ENCODE measurements around the gene TMEM235.

The TMEM235 gene

DNA sequence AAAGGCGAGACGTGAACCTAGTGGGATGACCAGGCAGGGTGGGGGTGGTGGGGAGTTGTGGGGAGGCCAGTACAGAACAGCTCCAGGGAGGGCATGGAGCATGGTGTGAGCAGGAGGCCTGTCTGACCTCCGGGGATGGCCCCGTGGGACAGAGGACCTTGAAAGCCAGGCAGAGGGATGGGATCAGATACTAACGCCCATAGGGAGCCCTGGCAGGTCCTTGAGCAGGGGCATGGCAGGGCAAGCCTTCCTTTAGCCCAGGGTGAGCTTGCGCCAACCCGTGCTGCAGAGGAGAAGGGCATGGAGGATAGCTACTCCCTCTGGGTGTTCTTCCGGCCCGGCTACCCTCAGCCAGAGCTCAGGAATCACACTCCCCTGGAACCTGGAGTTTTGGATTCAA, 35.3 kb downstream of the TMEM235 start:
- ChIA-PET CTCF (no interaction called here), POLR2A (interaction anchor here (1.2 kb wide), 1 partner anchor 16 kb away, joined by 3 read pairs; no protein-coding TSS in a partner anchor)
- Histone ChIP-seq H3K4me1 (ENCODE audit: control insufficient read depth, insufficient read depth, low read length) (peaks cover 8% of the 10 kb centered on the region; the same call in 1 of the 2 replicates), H3K27ac (ENCODE audit: extremely low read depth, low read depth, low read length) (no peak overlapping the region), H3K9me3 (ENCODE audit: control insufficient read depth, insufficient read depth, low read depth, low read length) (no peaks in the 10 kb centered on the region), H3K4me3 (ENCODE audit: low read depth, low read length) (no peak overlapping the region), H3K36me3 (ENCODE audit: control insufficient read depth in 2 of 2, insufficient read depth in 1 of 2, low read length in 2 of 2) (no peaks in the 10 kb centered on the region)
- TF ChIP-seq ZNF184 (tag by site-specific recombination; IDR thresholded peaks at IDR 0.05) (no peak), GLIS1 (tag by site-specific recombination; IDR thresholded peaks at IDR 0.05) (no peak), ZXDB (tag by site-specific recombination; IDR thresholded peaks at IDR 0.05) (no peak), ZNF16 (tag by site-specific recombination; IDR thresholded peaks at IDR 0.05; ENCODE audit: low read depth) (peak; percentile 74)

DNA sequence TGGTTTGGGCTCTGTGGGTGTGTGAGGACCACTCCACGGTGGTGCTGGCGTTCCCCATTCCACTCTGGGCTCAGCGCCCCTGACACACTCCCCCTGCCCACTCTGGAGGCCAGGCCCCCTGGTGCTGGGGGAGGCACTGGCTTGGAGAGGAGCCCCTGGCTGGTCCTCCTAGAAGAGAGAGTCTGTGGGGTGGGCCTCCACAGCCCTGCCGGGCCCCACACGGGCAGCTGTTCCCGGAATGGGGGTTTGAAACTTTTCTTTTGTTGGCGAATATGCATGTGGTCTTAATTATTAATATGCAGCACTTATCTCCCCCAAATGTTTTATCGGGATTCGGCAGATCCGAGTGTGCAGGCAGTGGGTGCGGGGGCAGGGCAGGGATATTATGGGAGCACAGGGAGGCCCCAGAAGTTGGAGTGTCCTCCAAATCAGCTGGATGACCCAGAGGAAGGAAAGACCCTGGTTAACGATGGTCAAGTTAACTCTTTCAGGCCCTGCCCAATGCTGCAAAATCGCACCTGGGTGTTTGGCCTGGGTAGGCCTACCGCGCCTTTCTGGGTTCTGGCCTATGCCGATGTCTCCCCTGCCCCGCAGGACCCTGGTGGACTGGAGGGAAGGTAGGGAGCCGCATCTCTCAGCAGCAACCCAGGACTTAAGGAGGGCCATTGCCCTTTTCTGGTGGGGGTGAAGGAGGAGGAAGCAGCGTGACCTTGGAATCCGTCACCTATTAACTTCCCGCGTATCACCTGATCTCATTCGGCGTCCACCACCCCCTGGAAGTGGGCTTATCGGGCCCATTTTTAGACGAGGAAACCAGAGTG, 36.0 kb downstream of the TMEM235 start:
- peaks cover 8% of the 10 kb centered on the region; the same call in 1 of the 2 replicates for H3K4me1 ChIP-seq (ENCODE audit: control insufficient read depth, insufficient read depth, low read length)
- no peaks in the 10 kb centered on the region for H3K9me3 ChIP-seq (ENCODE audit: control insufficient read depth, insufficient read depth, low read depth, low read length)
- H3K27ac ChIP-seq (ENCODE audit: extremely low read depth, low read depth, low read length), result no peak overlapping the region
- ChIA-PET POLR2A (interaction anchor here (1.2 kb wide), 2 partner anchors 11 to 17 kb away, joined by 3 read pairs; no protein-coding TSS in a partner anchor), CTCF (interaction anchor here (3.2 kb wide), 1 partner anchor 16 kb away, joined by 22 read pairs; no protein-coding TSS in a partner anchor)
- TF ChIP-seq ZBTB1 (tag by site-specific recombination; IDR thresholded peaks at IDR 0.05) (no peak), GLIS2 (tag by site-specific recombination; IDR thresholded peaks at IDR 0.05) (peak; percentile 14; the same call in 1 of the 2 replicates)
- H3K4me3 ChIP-seq (ENCODE audit: low read depth, low read length), result no peak overlapping the region
- no peaks in the 10 kb centered on the region for H3K36me3 ChIP-seq (ENCODE audit: control insufficient read depth in 2 of 2, insufficient read depth in 1 of 2, low read length in 2 of 2)

DNA sequence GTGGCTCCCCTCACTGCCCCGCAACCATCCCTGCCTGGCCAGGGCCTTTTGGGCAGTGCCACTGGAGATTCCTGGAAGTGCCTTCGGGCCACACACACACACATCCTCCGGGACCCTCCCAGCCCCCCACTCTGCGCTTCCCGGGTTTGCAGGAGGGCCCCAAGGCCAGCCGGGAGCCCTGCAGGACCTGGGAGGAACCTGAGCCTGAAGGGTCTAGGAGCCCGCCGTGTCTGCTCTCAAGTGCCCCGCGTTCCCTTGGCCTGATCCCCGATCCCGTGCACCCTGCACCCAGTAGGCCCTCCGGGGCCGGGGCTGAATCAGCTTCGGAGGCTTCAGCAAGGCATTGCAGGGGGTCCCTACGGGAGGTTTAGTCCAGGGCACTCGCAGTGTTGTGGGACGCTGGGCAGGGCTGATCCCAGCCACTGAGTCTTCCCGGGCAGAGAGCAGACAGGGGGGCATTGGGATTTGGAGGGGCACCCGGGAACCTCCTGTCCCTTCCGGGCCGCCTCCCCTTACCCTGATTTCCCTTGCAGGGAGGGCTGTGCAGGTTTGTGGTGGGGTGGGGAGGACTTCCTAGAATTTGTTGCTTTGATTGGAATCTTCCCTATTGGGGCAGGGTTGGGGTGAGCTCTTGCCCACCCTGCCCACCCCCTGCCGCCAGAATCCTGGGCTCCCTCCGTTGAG, 36.9 kb downstream of the TMEM235 start:
- ChIA-PET CTCF (interaction anchor here (0.6 to 3.2 kb wide), 4 partner anchors 17 to 248 kb away, joined by 3 to 22 read pairs (median 4); no protein-coding TSS in a partner anchor), POLR2A (interaction anchor here (1.2 kb wide), 2 partner anchors 10 to 13 kb away, joined by 3 to 5 read pairs; no protein-coding TSS in a partner anchor)
- no peak overlapping the region for H3K4me3 ChIP-seq (ENCODE audit: low read depth, low read length)
- no peaks in the 10 kb centered on the region for H3K36me3 ChIP-seq (ENCODE audit: control insufficient read depth in 2 of 2, insufficient read depth in 1 of 2, low read length in 2 of 2)
- H3K4me1 ChIP-seq (ENCODE audit: control insufficient read depth, insufficient read depth, low read length), result peaks cover 8% of the 10 kb centered on the region; the same call in 1 of the 2 replicates
- no peaks in the 10 kb centered on the region for H3K9me3 ChIP-seq (ENCODE audit: control insufficient read depth, insufficient read depth, low read depth, low read length)
- TF ChIP-seq ZNF670 (tag by site-specific recombination; IDR thresholded peaks at IDR 0.05; ENCODE audit: low read depth) (no peak), KLF9 (tag by site-specific recombination; IDR thresholded peaks at IDR 0.05; ENCODE audit: low read depth) (0 out of 2 replicates have a peak, but pooled peaks have one; percentile 23)
- no peak overlapping the region for H3K27ac ChIP-seq (ENCODE audit: extremely low read depth, low read depth, low read length)

DNA sequence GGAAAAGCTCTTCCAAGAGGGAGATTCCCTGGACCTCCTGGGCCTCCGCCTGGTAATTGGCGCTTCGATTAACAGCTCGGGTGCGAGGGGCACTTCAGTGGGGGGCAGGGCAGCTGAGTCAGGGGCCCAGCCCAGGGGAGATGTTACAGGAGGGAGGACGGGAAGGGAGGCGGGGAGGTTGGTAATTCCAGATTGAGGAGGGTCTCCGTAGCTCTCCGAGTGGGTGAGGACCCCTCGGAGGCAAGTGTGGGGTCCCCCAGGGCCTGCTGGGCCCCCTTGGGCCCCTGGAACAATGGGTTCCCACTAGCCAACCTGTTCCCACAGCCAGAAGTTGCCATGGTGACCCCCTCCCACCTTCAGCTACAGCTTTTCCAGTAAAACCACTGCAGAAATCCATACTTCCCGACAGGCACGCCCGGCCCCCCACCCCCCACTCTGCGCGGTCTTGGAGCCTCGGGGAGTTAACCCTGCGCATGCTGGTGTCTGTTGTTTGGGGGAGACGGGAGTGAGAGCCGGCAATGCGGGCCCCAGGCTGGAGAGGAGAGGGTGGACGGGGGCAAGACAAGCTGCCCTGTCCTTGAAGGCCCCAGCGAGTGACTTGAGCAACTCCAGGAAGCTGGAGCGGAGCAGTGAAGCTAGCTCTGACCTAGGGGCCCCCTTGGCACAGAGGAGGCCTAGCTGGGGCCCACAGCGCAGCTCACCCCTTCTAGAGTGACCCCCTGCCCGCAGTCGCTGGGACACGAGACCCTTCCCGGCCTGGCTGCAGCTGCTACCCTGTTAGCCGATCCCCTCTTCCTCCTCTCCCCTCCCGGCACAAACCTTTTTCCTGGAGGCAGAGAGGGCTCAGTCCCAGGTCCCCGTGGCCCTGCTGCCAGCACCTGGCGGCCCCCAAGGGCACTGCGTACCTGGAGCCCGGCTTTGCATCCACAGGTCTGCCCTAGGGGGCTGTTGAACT, 37.8 kb downstream of the TMEM235 start:
- CTCF ChIA-PET, result interaction anchor here (0.6 to 3.2 kb wide), 7 partner anchors 12 to 249 kb away, joined by 3 to 22 read pairs (median 3); no protein-coding TSS in a partner anchor
- Histone ChIP-seq H3K4me1 (ENCODE audit: control insufficient read depth, insufficient read depth, low read length) (peaks cover 8% of the 10 kb centered on the region; the same call in 1 of the 2 replicates), H3K4me3 (ENCODE audit: low read depth, low read length) (no peak overlapping the region), H3K36me3 (ENCODE audit: control insufficient read depth in 2 of 2, insufficient read depth in 1 of 2, low read length in 2 of 2) (no peaks in the 10 kb centered on the region), H3K27ac (ENCODE audit: extremely low read depth, low read depth, low read length) (no peak overlapping the region), H3K9me3 (ENCODE audit: control insufficient read depth, insufficient read depth, low read depth, low read length) (no peaks in the 10 kb centered on the region)
- POLR2A ChIA-PET, result interaction anchor here (1.2 kb wide), 1 partner anchor 14 kb away, joined by 5 read pairs; no protein-coding TSS in a partner anchor
- TF ChIP-seq ZNF211 (tag by site-specific recombination; IDR thresholded peaks at IDR 0.05; ENCODE audit: low read depth), result no peak
- TF ChIP-seq ZNF202 (tag by site-specific recombination; IDR thresholded peaks at IDR 0.05; ENCODE audit: borderline replicate concordance), result no peak
- TF ChIP-seq ZNF112 (tag by site-specific recombination; IDR thresholded peaks at IDR 0.05), result no peak
- TF ChIP-seq ZIC2 (tag by site-specific recombination; IDR thresholded peaks at IDR 0.05), result peak; percentile 83
- TF ChIP-seq, protein P1, sequence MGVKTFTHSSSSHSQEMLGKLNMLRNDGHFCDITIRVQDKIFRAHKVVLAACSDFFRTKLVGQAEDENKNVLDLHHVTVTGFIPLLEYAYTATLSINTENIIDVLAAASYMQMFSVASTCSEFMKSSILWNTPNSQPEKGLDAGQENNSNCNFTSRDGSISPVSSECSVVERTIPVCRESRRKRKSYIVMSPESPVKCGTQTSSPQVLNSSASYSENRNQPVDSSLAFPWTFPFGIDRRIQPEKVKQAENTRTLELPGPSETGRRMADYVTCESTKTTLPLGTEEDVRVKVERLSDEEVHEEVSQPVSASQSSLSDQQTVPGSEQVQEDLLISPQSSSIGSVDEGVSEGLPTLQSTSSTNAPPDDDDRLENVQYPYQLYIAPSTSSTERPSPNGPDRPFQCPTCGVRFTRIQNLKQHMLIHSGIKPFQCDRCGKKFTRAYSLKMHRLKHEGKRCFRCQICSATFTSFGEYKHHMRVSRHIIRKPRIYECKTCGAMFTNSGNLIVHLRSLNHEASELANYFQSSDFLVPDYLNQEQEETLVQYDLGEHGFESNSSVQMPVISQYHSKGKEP (tag by site-specific recombination; IDR thresholded peaks at IDR 0.05), result no peak
- TF ChIP-seq ZNF837 (tag by site-specific recombination; IDR thresholded peaks at IDR 0.05), result no peak
- TF ChIP-seq KLF8 (tag by site-specific recombination; IDR thresholded peaks at IDR 0.05), result no peak
- TF ChIP-seq ZBTB1 (tag by site-specific recombination; IDR thresholded peaks at IDR 0.05), result no peak
- TF ChIP-seq, protein P2, sequence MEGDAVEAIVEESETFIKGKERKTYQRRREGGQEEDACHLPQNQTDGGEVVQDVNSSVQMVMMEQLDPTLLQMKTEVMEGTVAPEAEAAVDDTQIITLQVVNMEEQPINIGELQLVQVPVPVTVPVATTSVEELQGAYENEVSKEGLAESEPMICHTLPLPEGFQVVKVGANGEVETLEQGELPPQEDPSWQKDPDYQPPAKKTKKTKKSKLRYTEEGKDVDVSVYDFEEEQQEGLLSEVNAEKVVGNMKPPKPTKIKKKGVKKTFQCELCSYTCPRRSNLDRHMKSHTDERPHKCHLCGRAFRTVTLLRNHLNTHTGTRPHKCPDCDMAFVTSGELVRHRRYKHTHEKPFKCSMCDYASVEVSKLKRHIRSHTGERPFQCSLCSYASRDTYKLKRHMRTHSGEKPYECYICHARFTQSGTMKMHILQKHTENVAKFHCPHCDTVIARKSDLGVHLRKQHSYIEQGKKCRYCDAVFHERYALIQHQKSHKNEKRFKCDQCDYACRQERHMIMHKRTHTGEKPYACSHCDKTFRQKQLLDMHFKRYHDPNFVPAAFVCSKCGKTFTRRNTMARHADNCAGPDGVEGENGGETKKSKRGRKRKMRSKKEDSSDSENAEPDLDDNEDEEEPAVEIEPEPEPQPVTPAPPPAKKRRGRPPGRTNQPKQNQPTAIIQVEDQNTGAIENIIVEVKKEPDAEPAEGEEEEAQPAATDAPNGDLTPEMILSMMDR (tag by site-specific recombination; IDR thresholded peaks at IDR 0.05), result no peak
- TF ChIP-seq ZNF830 (tag by site-specific recombination; IDR thresholded peaks at IDR 0.05; ENCODE audit: low read depth), result no peak
- no peak for TF ChIP-seq SP7 (tag by site-specific recombination; IDR thresholded peaks at IDR 0.05)
- TF ChIP-seq ZNF626 (tag by site-specific recombination; IDR thresholded peaks at IDR 0.05), result no peak

All from HEK293 (cell line).